Measurements from ENCODE around the gene SESN2.

GRCh38 chr1:28239004-28239403, 20.3 kb upstream of the SESN2 start:
- no peak for TF ChIP-seq CTCF (IDR thresholded peaks at IDR 0.05)
- TF ChIP-seq POLR2AphosphoS5 (IDR thresholded peaks at IDR 0.05), result no peak
- no peak for TF ChIP-seq EP300 (IDR thresholded peaks at IDR 0.05)
- TF ChIP-seq POLR2A (IDR thresholded peaks at IDR 0.05), result no peak

Data from sigmoid colon (tissue), 4 donors.